GM19099 (cell line): ENCODE data around the gene ZNF106.

Experiments used
- POLR2A ChIP-seq: IDR thresholded peaks from 3 replicates; pipeline ENCODE4 v1.6.1; 2011; ENCODE audit warnings: low read depth; ENCODE audit not compliant: insufficient read length; ENCODE audit errors: extremely low read depth

Gene ZNF106

DNA sequence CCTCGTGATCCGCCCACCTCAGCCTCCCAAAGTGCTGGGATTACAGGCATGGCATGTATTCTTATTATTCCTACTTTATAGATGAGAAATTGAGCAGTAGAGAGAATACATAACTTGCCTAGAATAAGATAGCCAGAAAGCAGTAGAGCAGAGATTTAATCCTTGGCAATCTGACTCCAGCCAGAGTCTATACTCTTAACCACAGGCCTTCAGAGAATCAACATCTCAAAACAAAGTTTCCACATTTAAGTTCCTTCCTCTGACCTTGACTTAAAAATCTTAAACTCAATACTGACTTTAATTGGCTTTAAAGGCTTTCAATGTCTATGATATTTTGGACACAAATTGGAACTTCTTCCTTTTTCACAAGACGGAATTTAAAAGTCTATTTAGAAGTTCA lies 37.1 kb downstream of the ZNF106 start:
- no peak for TF ChIP-seq POLR2A

DNA sequence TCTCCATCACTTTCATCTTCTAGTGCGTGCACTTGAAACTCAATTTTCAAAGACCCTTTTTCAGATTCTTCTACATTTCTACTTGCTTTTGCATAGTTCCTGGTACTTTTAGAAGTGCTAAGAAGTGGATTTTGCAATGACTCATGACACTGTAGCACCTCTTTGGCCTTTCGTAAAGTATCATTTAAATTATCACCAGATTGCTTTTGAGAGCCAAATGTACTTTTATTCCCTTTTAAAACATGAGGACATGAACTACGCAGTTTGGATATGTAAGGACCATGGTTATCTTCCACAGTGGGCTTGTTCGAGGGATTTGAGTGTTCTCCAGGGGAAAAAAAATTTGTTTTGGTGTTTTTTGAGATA lies 40.5 kb downstream of the ZNF106 start:
- TF ChIP-seq POLR2A = no peak

DNA sequence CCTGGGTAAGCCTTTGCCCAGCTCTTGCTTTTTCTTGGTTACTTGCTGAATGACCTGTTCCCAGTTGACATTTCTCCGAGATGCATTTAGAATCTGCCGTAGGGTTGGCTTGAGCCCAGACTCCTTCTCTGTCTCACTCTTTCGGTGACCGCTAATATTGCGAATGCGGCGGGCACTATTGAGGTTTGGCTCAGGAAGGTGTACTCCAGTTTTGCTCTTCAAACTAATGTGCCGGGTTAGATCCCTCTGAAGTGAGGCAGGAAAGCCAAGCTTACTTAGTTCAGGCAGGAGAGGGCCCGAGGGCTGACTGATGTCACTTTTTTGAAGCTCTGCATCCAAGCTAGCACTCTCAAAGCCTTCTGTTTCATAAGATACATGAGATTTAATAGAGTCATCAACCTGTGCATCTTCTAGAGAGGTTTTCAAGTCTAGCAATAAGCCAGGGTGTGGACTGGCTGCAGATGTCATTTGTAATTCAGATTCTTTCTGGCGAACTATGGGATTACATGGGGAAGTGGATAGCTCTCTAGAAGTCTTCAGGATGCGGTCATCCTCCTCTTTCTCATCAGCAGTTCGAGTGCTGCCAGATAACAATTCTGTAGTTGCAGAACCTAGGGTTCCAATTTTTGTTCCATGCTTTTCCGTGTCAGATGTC lies 41.0 kb downstream of the ZNF106 start:
- TF ChIP-seq POLR2A = no peak

DNA sequence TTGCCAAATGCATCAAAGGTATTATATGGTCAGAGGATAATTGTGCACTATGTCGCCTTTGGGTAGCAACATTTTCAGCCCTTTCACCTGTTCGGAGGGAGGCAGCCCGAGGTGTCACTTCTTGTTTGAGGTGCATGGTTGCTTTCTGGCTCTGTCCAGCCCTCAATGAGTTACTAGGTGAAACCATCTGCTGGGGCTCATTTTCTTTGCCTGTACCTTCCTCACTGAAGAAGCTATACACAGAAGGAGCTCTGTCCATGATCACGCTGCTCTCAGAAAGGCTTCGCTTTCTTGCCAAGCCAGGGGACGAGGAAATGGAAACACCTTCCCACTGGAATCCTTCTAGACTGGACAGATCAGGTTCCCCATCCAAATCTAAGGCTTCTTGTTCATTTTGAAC lies 42.7 kb downstream of the ZNF106 start:
- TF ChIP-seq POLR2A = no peak

- TF ChIP-seq POLR2A = no peak
These were observed 43.3 kb downstream of the ZNF106 start for GRCh38 chr15:42447599-42447998.

DNA sequence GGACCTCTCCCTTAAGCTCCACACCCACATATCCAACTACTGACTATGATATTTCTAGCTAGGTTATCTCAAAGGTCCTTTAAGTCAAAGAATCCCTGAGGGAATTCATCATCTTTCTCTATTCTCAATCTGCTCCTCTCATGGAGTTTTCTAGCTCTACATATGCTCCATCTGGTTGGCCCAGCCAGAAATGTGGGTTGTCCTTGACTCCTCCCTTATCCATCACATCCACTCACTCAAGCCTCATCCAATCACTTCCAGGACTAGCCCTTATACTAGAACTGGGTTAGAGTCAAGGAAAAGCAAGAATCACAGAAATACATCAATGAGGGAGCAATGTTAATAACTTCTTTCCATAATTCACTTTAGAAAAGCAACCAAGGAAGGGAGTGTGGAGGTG lies 45.4 kb downstream of the ZNF106 start:
- TF ChIP-seq POLR2A = no peak

GRCh38 chr15:42444415-42445063 lies 46.4 kb downstream of the ZNF106 start:
- no peak for TF ChIP-seq POLR2A

- TF ChIP-seq POLR2A = no peak
These were observed 63.3 kb downstream of the ZNF106 start for GRCh38 chr15:42427429-42428223.

DNA sequence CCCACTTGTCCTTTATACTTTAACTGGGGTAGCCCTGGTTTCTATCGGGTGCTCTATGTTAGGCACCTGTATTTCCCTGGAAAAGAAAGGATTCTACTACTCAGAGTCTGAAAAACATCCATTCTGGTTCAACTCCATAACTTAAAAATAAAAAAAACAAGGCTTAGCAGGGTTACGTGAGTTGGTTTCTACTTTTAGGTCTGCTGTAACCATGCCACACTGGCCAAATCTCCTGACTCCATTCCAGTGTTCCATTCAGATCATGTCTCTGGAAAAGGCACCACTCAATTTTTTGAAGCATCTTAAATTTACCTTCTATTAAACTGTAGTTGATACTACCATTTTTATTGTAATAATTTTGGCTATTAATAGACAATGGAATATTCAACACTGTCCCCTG lies 69.6 kb downstream of the ZNF106 start:
- TF ChIP-seq POLR2A = no peak

DNA sequence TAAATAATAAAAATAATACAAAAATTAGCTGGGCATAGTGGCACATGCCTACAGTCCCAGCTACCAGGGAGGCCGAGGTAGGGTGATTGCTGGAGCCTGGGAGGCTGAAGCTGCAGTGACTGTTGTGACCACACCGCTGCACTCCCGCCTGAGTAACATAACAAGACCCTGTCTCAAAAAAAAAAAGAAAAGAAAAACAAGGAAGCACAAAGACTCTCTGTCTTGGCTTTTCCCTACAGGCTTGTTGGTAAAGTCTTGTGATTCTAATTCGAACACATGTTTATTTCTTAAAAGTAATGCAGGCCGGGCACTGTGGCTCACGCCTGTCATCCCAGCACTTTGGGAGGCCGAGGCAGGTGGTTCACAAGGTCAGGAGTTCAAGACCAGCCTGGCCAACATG lies 71.6 kb downstream of the ZNF106 start:
- no peak for TF ChIP-seq POLR2A

GRCh38 chr15:42413920-42414319 lies 77.0 kb downstream of the ZNF106 start:
- no peak for TF ChIP-seq POLR2A

DNA sequence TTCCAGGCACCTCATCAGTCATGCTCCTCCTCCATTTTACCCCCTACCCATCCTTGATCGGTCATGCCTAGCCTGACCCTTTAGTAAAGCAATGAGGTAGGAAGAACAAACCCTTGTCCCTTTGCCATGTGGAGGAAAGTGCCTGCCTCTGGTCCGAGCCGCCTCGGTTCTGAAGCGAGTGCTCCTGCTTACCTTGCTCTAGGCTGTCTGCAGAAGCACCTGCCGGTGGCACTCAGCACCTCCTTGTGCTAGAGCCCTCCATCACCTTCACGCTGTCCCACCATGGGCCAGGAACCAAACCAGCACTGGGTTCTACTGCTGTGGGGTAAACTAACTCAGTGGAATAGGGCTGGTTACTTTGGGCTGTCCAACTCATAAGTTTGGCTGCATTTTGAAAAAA lies 79.1 kb downstream of the ZNF106 start:
- no peak for TF ChIP-seq POLR2A

- no peak for TF ChIP-seq POLR2A
These were observed 81.9 kb downstream of the ZNF106 start for GRCh38 chr15:42409011-42409410.

- TF ChIP-seq POLR2A = no peak
These were observed 82.8 kb downstream of the ZNF106 start for GRCh38 chr15:42408178-42408577.

- TF ChIP-seq POLR2A = no peak
These were observed 85.0 kb downstream of the ZNF106 start for GRCh38 chr15:42405863-42406482.
